Measurements from ENCODE around the gene ZNF555.
"Not testable (repeated sequence)": the region's sequence is repeated elsewhere in the genome, so short reads cannot be mapped to it uniquely, and the experiment has no call there.

ZNF555 gene

DNA sequence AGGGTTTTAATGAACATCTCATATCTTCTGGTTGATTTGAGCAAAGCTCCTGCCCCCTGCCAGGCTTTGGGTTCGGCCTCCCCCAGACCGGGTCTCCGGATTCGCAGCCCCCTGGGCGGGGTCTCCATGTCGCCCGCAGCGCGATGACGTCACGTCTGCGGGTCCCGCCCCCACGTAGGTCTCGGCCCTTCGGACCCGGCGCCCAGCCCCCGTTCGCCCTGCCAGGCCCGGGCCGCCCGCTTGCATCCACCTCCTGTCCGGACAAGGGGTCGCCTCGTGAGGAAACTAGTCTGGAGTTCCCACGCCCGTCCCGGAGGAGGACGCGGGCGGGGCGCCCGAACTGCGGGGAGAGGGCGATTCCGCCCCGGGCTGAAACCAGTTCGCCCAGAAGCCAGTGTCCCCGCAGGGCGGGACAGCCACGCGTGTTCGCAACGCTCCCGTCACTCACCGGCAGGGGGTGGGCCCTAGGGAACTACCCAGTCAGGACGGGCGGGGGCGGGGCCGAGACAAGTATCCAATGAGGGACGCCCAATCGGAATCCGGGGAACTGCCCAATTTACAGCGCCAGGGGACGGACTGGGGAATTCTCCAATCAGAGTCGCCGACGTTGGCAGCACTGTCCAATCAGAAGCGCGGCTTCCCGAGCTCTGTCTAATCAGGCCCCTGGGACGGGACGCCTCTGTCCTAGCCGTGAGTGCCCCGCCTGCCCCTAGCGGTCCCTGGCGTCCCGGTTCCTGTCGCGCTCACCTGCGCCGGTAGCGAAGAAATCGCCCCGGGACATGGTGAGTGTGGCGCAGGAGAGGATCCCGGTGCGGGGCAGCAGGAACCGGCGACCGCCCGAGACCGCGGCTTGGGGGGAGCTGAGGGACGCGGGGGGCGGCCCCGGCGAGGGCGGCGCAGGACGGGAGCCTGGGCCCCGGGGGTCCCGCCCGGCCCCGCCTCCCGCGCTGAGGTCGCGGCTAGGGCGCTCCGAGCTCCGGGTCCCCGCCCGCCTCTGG lies at the start of gene ZNF555:
TSS of gene ZNF555 (plus strand) at position 682 of the 998 bp plus-strand sequence. CDS start at position 780, 98 bp downstream.
- DNase-seq (ENCODE audit: low read depth), result peak; percentile 97

DNA sequence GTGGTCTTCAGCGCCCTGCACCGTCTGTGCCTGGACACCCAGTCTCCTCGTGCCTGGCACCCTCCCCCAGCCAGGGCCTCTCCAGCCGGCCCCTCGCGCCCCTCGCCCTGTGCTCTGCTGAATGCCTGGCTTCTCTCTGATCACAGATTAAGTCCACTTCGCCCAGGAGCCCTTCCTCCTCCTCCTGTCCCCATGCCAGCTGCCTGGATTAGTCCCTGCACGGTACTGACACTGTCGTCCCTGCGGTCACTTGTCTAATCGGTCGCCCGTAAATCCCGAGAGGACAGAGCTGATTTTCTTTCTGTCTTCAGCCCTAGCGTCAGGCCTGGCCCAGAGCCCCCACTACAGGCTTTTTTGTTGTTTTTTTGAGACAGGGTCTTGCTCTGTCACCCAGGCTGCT lies 49.4 kb upstream of the ZNF555 start:
- DNase-seq (ENCODE audit: low read depth), result no peak

DNA sequence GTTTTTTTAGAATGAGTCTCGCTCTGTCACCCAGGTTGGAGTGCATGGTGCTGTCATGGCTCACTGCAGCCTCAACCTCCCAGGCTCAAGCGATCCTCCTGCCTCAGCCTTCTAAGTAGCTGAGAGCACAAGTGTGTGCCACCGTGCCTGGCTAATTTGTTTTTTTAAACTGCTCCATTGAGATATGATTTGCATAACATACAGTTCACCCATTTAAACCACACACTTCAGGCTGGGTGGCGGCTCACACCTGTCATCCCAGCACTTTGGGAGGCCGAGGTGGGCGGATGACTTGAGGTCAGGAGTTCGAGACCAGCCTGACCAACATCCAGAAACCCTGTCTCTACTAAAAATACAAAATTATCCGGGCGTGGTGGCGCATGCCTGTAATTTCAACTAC lies 48.6 kb upstream of the ZNF555 start:
- DNase-seq (ENCODE audit: low read depth), result not testable (repeated sequence)

DNA sequence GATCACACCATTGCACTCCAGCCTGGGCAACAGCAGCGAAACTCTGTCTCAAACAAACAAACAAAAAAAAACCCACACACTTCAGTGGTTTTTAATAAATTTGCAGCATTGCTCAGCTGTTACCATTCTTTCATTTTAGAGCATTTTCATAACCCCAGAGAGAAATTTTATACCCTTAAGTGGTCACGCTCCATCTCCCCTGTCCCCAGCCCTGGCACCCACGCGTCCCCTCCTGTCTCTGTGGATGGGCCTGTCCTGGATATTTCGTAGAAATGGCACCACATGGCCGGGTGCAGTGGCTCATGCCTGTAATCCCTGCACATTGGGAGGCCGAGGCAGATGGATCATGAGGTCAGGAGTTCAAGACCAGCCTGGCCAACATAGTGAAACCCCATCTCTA lies 48.1 kb upstream of the ZNF555 start:
- DNase-seq (ENCODE audit: low read depth), result no peak

DNA sequence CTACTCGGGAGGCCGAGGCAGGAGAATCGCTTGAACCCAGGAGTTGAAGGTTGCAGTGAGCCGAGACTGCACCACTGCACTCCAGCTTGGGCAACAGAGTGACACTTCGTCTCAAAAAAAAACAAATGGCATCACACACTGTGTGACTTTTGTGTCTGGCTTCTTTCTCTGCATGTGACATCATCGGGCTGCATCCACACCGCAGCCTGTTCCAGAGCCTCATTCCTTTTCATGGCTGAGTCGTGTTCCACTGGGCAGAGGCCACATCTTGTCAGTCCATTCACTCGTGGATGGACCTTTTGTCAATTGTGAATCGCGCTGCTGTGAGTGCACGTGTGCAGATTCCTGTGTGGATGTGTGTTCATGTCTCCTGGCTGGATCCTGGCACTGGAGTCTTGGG lies 47.7 kb upstream of the ZNF555 start:
- no peak for DNase-seq (ENCODE audit: low read depth)

DNA sequence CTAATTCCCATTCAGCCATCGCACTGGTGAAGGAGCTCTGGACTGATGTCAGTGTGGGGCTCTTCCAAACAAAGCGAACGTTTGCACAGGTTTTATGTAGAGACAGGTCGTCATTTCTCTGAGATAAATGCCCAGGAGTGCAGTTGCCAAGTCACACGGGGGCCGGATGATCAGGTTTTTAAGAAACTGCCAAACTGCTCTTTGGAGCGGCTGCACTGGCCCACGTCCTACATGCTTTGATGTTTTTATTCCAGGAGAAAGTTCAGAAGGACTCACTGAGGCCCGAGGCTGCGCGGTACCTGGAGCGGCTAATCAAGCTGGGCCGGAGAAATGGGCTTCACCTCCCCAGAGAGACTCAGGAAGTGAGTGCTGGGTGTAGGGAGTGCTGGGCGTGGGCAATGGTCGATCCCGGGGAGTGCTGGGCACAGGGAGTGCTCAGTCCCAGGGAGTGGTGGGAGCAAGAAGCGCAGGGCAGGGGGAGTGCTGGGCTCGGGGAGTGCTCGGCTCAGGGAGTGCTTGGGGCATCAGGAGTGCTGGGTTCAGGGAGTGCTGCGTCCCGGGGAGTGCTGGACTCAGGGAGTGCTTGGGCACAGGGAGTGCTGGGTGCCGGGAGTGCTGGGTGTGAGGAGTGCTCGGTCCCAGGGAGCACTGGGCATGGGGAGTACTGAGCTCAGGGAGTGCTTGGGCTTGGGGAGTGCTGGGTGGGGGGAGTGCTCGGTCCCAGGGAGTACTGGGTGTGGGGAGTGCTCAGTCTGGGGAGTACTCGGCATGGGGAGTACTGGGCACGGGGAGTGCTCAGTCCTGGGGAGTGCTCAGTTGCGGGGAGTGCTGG lies 45.2 kb upstream of the ZNF555 start:
- DNase-seq (ENCODE audit: low read depth), result no peak

DNA sequence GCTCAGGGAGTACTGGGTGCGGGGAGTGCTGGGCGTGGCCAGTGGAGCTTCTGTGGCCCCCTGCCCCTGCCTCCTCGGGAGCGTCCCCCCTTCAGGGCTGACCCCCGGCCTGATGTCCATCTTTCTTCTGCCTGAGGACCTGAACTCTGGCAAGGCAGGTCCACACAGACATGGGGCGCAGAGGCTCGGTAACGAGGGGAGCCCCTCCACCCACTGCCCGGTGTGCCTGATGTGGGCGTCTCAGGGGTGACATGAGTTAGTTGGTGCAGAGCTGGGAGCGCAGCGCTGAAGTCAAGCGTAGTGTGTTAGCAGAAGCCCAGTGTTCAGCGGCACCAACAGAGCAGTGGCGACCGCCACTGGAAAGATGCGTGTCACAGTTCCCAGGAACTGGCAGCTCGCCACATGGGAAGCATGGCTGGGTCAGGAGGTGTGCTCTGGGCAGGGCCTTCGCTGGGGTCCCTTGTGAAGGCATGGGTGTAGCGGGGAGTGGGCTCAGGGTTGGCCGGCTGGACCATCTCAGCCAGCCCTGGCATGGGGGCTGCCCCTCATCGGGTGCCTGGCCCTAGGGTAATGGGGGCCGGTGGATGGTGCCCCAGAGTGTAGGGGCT lies 44.5 kb upstream of the ZNF555 start:
- DNase-seq (ENCODE audit: low read depth), result no peak

DNA sequence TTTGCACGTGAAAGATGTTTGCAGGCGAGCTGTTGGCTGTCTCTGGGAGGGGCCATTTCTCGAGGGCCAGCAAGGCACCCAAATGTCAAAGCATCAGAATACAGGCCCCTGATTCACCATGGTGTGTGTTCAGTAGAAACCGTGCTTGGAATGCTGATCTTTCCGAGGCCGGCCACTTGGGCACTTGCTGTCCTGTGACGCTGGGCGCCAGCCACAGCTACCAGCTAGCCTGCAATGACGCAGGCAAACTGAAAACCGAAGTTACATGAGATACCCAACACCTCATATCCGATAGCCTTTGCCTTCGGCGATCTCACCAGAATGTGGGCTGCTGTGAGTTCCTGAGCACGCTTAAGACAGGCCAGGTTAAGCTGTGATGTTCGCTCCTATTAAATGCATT lies 44.0 kb upstream of the ZNF555 start:
- no peak for DNase-seq (ENCODE audit: low read depth)

DNA sequence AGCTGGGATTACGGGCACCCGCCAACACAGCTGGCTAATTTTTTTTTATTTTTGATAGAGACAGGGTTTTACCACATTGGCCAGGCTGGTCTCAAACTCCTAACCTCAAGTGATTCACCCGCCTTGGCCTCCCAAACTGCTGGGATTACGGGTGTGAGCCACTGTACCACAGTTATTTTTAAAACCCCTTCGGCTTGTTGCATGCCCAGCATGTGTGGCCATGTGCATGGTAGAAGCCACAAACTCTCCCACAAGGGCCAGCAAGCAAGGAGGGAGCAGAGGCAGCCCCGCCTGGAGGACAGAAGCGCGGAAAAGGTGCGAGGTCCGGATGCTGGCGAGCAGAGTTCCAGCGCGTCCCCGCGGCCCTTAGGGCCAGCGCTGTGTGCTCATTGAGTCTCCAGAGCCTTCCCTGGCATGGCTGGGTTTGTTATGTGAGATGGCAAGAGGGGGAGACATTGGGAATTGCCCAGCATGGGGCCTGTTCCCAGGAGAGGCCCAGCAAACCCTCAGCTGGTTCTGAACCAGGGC lies 43.1 kb upstream of the ZNF555 start:
- DNase-seq (ENCODE audit: low read depth), result no peak

DNA sequence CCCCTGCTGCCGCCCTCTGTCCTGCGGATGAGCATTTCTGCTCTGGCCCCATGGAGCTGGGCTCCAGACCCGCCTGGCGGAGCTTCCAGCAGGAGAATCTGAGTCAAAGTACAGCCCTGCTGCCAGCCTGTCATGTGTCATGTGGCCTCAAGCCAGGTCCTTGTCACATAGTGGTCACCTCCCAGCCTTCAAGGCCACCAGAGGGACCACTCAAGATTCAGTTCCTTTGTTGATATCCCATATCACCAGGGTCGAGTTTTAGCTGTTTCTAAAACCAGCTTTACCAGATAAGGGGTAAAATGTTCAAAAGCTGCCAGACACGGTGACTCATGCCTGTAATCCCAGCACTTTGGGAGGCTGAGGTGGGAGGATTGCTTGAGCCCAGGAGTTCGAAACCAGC lies 42.5 kb upstream of the ZNF555 start:
- DNase-seq (ENCODE audit: low read depth), result no peak

DNA sequence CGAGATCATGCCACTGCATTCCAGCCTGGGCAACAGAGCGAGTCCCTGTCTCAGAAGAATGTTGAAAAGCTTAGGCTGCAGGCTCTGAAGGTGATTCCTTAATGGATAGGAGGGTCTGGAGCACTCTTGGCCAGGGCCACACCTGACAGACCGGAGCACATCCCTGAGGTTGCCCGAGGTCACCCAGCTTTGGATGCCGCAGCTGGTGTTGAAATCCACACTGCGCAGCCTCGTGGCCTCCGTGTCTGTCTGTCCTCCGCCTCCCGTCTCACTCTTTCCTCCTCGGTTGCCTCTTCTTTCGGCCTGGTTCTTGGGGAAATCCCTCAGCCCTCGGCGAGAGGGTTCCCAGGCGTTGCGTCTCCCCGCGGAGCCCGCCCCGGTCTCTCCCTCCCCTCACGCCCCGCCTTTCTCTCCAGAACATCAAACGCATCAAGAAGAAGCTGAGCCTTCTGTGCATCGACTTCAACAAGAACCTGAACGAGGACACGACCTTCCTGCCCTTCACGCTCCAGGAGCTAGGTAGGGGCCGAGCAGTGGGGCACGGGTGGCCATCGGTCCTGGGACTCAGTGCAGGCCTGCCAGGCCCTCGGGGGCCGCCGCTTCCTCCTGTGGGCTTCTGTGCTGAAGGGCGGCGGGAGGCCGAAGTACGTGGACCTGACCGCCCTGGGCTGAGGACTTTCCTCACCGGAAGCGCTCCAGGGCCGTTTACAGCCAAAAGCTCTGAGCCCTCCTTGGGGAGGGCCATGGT lies 41.8 kb upstream of the ZNF555 start:
- DNase-seq (ENCODE audit: low read depth), result no peak

DNA sequence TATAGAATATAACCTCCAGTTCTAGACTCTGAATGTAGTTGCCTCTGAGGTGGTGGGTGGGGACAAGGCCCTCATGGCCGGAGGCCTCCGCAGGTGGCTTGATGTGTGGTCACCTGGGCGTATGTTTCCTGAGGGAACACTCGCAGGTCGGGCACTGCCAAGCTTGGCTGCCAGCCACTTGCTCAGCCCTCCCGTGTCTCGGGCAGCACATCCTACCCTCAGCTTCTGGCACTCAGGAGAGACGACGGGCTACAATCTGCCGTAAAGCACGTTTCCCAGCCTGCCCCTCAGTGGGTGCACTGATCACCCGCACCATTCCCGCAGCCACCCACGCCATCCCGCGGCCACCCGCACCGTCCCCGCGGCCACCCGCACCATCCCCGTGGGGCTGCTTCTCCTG lies 40.8 kb upstream of the ZNF555 start:
- no peak for DNase-seq (ENCODE audit: low read depth)

DNA sequence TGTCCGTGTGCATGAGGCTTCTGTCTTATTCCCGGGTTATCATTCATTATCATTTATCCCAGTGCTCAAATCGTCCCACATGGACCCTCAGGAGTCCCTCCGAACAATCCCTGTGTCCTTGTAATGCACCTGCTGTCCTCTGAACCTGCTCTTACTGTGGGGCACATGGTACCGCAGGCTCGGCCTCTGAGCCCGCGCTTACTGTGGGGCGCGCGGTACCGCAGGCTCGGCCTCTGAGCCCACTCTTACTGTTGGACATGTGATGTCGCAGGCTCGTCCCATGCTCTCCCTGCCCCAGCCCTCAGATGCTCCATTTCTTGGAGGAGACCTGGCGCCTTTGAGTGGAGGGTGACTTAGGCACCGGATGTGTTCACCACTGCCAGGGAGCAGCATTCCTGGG lies 38.4 kb upstream of the ZNF555 start:
- no peak for DNase-seq (ENCODE audit: low read depth)

DNA sequence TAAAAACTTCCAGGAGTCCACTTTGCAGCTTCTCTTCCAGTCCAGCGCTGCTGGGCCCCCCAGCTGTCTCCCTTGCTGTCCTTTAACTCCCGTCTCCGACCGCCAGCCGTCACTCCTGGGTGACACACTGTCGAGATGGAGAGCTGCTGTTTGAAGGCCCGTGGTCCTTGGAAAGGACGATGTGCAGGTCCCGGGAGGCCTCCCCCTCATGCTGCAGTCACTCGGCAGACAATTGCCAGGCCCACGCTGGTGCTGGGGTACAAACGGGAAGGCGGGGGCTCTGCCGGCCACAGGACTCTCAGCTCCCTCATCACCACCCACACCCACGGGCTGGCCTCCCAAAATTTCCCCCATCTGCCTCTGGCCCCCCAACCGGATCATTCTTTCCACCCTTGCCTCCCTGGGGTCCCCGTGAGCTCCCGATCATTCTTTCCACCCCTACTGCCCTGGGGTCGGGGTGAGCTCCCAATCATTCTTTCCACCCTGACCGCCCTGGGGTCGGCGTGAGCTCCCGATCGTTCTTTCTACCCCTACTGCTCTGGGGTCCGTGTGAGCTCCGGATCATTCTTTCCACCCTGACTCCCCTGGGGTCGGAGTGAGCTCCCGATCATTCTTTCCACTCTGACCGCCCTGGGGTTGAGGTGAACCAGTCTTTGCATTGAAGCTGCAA lies 37.7 kb upstream of the ZNF555 start:
- no peak for DNase-seq (ENCODE audit: low read depth)

DNA sequence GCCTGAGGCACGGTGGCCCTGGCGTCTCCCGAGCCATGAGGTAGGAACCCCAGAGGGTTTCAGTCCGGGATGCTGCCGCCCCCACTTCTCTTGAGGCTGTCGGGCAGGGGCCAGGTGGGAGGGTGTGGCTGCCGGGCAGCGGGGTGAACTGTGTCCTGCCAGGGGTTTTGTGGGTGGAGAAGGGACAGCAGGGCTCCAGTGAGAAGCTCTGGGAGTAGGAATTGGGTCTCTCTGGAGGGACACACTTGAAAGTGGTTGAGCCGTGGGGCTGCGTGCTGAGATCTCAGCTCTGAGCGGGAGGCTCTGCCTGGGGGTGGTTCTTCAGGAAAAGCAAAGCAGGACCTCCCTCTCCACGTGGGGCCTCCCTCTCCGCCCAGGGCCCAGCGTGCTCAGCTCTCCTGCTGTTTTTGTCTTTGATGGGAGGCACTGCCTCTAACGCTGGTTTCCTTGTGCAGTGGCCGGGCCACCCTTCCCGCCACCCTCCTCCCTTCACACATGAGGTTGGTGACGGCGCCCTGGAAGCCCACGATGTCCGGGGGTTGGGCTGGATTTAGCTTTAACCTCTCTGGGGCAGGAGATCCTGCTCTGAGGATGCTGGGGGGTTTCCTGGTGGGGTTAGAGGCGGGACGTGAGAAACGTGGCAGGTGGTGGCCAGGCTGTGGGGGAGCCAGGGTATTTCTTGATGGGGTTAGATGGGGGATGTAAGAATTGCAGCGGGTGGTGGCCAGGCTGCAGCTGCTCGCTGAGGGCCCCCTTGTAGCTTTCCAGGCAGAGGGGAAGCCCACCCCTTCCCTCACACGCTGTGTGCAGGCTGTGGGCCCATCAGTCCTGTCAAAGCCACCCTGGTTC lies 36.9 kb upstream of the ZNF555 start:
- DNase-seq (ENCODE audit: low read depth), result no peak

DNA sequence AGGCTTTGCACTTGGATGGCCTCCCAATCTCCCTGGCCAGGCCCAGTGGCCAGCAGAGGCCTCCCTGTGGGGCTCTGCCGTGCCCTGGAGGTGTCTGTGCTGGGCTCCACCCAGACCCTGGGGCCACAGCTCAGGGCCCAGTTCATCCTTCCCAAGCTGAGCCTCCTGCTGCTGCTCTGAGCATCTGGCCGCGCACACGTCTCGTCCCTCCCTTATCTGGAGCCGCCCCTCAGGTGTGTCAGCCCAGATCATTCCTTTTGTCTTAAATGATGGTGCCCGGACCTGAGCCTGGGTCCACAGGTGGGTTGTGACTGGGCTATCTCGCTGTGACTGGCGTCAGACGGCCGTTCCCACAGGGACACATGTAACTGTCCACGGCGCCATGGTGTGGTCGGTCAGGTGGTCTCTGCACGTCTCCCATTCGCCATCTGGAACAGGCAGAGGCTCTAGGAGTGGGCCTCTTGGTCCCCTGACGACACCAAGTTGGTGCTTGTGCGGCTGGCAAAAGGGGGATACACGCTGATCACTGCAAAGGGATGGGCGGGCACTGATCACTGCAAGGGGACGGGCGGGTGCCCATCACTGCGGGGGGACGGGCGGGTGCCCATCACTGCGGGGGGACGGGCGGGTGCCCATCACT lies 35.9 kb upstream of the ZNF555 start:
- no peak for DNase-seq (ENCODE audit: low read depth)

DNA sequence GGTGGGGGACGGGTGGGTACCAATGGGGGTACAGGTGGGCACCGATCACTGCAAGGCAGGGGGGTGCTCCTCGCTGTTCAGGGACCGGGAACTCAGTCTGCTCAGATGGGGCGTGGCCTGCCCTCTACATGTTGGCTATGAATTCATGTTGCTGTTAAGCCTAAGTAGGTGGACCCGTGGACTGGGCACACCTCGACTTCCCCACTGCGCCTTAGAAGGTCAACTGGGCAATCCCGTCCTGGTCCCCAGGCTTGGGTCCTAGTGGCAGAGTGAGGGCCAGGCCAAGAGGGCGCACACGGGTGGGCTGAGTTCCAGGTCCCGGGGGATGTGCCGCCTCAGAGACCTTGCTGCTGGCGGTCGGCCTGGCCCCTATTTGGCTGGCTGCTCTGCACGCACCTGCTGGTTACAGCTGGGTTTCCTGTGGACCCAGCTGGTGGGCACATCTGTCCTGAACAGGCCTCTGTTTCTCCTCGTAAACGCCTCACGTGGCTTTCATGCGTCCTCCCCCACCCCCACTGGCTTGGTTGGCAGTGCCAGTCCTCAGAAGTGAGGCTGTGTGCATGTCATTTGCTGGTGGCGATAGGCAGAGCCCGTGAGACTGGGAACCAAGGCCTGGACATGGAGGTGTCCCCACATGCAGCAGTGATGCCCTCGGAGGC lies 35.2 kb upstream of the ZNF555 start:
- no peak for DNase-seq (ENCODE audit: low read depth)

DNA sequence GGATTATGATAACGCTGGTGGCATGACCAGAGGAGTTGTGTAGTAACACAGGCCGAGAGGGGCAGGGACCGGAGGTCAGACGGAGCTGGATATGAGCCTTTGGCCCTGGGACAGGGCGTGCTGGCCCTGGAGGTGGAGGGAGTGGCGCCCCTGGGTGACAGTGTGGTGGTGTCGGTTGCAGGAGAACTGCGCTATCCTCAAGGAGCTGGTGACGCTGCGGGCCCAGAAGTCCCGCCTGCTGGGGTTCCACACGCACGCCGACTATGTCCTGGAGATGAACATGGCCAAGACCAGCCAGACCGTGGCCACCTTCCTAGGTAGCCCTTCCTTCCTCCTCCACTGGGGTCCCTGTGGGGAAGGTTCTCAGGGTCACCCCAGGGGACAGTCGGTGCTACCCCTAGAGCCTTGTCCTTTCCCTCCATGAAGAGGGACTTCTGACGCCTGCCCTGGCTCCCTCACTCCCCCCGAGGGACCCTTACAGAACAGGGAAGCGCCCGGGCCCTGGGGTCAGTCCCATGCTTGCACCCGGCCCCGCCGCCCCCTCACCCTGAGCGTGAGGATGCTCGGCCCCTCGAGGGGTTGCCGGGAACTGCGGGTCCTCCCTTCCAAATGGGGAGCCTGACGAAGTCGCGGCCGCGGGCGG lies 34.4 kb upstream of the ZNF555 start:
- no peak for DNase-seq (ENCODE audit: low read depth)

Measured in activated T-helper 9 cell treated with anti-CD3 and anti-CD28 coated beads, Interleukin-2, amount 50 U/mL, for 16 hours (primary cell).